Measurements from ENCODE around the gene EMILIN1.

The EMILIN1 gene

DNA sequence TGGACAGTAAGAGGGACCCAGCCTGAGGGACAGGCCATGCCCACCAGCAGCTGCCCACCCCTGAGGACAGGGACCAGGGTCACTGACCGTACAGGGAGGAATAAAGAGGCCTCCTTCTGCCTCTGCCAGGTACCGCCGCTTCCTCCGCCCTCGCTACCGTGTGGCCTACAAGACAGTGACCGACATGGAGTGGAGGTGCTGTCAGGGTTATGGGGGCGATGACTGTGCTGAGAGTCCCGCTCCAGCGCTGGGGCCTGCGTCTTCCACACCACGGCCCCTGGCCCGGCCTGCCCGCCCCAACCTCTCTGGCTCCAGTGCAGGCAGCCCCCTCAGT lies 2.2 kb downstream of the EMILIN1 start:
- TF ChIP-seq, protein P1, sequence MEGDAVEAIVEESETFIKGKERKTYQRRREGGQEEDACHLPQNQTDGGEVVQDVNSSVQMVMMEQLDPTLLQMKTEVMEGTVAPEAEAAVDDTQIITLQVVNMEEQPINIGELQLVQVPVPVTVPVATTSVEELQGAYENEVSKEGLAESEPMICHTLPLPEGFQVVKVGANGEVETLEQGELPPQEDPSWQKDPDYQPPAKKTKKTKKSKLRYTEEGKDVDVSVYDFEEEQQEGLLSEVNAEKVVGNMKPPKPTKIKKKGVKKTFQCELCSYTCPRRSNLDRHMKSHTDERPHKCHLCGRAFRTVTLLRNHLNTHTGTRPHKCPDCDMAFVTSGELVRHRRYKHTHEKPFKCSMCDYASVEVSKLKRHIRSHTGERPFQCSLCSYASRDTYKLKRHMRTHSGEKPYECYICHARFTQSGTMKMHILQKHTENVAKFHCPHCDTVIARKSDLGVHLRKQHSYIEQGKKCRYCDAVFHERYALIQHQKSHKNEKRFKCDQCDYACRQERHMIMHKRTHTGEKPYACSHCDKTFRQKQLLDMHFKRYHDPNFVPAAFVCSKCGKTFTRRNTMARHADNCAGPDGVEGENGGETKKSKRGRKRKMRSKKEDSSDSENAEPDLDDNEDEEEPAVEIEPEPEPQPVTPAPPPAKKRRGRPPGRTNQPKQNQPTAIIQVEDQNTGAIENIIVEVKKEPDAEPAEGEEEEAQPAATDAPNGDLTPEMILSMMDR (conservative IDR thresholded peaks at IDR 0.05; ENCODE audit: low read length): no peak
- H3K4me3 ChIP-seq (ENCODE audit: low read length): peak overlapping the region; percentile 89
- DNase-seq (ENCODE audit: low read depth): no peak

DNA sequence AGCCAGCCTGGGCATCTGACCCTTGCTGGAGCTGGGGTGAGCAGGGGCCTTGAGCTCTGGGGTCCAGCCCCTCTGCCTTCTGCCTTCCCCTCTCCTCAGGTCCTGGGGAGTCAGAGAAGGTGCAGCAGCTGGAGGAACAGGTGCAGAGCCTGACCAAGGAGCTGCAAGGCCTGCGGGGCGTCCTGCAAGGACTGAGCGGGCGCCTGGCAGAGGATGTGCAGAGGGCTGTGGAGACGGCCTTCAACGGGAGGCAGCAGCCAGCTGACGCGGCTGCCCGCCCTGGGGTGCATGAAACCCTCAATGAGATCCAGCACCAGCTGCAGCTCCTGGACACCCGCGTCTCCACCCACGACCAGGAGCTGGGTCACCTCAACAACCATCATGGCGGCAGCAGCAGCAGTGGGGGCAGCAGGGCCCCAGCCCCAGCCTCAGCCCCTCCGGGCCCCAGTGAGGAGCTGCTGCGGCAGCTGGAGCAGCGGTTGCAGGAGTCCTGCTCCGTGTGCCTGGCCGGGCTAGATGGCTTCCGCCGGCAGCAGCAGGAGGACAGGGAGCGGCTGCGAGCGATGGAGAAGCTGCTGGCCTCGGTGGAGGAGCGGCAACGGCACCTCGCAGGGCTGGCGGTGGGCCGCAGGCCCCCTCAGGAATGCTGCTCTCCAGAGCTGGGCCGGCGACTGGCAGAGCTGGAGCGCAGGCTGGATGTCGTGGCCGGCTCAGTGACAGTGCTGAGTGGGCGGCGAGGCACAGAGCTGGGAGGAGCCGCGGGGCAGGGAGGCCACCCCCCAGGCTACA lies 3.8 kb downstream of the EMILIN1 start:
- TF ChIP-seq, protein P1 (conservative IDR thresholded peaks at IDR 0.05; ENCODE audit: low read length): no peak
- H3K4me3 ChIP-seq (ENCODE audit: low read length): no peak overlapping the region
- no peak for DNase-seq (ENCODE audit: low read depth)

DNA sequence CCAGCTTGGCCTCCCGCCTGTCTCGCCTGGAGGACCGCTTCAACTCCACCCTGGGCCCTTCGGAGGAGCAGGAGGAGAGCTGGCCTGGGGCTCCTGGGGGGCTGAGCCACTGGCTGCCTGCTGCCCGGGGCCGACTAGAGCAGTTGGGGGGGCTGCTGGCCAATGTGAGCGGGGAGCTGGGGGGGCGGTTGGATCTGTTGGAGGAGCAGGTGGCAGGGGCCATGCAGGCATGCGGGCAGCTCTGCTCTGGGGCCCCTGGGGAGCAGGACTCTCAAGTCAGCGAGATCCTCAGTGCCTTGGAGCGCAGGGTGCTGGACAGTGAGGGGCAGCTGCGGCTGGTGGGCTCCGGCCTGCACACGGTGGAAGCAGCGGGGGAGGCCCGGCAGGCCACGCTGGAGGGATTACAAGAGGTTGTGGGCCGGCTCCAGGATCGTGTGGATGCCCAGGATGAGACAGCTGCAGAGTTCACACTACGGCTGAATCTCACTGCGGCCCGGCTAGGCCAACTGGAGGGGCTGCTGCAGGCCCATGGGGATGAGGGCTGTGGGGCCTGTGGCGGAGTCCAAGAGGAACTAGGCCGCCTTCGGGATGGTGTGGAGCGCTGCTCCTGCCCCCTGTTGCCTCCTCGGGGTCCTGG lies 4.5 kb downstream of the EMILIN1 start:
- no peak for DNase-seq (ENCODE audit: low read depth)
- TF ChIP-seq, protein P1 (conservative IDR thresholded peaks at IDR 0.05; ENCODE audit: low read length): no peak
- H3K4me3 ChIP-seq (ENCODE audit: low read length): no peak overlapping the region

DNA sequence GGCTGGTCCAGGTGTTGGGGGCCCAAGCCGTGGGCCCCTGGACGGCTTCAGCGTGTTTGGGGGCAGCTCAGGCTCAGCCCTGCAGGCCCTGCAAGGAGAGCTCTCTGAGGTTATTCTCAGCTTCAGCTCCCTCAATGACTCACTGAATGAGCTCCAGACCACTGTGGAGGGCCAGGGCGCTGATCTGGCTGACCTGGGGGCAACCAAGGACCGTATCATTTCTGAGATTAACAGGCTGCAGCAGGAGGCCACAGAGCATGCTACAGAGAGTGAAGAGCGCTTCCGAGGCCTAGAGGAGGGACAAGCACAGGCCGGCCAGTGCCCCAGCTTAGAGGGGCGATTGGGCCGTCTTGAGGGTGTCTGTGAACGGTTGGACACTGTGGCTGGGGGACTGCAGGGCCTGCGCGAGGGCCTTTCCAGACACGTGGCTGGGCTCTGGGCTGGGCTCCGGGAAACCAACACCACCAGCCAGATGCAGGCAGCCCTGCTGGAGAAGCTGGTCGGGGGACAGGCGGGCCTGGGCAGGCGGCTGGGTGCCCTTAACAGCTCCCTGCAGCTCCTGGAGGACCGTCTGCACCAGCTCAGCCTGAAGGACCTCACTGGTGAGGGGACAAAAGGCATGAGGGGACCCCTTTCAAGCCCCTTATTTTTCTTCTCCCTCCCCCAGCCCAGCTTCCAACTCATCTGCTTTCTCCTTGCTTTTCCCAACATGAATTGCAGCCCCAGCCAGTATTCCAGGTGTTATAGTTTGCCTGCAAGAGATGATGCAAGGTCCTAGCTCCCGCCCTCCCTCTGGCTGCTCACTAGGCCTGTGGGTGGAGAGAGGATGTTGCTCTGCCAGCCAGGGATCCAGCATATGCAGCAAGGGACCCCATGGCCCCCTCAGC lies 5.2 kb downstream of the EMILIN1 start:
- no peak for DNase-seq (ENCODE audit: low read depth)
- TF ChIP-seq, protein P1 (conservative IDR thresholded peaks at IDR 0.05; ENCODE audit: low read length): no peak
- H3K4me3 ChIP-seq (ENCODE audit: low read length): no peak overlapping the region

DNA sequence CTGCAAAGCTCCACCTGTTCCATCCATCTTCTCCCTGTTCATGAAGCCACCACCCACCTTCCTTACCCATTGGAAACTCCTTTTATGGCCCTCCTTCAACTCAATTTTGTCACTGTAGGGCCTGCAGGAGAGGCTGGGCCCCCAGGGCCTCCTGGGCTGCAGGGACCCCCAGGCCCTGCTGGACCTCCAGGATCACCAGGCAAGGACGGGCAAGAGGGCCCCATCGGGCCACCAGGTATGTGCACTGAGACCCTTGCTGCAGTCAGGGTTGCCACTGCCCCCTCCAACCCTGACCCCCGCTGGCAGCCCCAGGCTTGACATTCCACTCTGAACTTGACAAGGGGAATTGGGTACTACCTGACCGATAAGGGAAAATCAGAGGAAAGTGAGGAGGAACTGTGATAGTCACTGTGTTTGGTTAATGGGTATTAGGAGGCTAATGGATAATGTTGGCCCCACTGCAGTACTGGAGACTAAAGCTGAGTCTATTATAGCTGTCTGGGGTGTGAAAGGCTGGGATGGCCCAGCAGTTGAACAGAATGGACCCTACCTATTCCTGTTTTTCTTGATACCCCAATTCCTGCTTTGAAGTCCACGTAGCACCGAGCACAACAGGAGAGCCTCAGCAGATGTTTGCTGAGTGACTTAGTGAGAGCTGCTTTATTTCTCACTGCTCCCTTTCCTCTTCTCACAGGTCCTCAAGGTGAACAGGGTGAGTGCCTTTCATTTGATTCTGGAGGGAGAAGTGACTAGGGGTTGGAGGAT lies 6.1 kb downstream of the EMILIN1 start:
- TF ChIP-seq, protein P1 (conservative IDR thresholded peaks at IDR 0.05; ENCODE audit: low read length): no peak
- no peak for DNase-seq (ENCODE audit: low read depth)
- no peak overlapping the region for H3K4me3 ChIP-seq (ENCODE audit: low read length)

DNA sequence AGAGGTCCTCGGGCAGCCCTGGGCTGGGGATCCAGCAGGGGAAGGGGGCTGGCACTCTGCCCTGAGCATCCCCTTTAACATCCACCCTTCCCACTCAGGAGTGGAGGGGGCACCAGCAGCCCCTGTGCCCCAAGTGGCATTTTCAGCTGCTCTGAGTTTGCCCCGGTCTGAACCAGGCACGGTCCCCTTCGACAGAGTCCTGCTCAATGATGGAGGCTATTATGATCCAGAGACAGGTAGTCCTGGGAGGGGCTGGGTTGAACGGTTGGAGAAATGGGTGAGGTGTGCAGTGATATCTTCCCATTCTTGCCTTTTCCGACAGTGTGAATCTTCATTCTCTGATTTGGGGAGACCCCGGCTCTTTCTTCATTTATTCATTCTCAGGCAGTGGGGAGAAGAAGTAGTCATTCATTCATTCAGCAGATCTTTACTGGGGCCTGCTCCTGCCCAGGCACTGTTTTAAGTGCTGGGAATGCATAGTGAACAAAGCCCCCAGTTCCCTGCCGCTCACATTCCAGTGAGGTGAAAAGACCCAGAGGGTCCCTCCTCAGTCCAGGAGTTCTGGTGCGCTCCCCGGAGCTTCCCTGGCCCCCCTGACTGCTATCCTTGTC lies 6.8 kb downstream of the EMILIN1 start:
- H3K4me3 ChIP-seq (ENCODE audit: low read length): peak overlapping the region; percentile 50
- TF ChIP-seq, protein P1 (conservative IDR thresholded peaks at IDR 0.05; ENCODE audit: low read length): no peak
- DNase-seq (ENCODE audit: low read depth): no peak
